GM12878 (cell line): ENCODE data around the gene PPFIBP1.

Experiments used
- CTCF ChIP-seq, 3 experiments: IDR thresholded peaks in 2 of 3; conservative IDR thresholded peaks in 1 of 3; 2 replicates each; pipeline ENCODE4 v1.5.1; 2011; ENCODE audit warnings: low read depth in 3 of 3, low read length in 3 of 3, mild to moderate bottlenecking in 3 of 3, control low read depth in 2 of 3, moderate library complexity in 2 of 3, inconsistent platforms in 1 of 3, mixed read lengths in 1 of 3; ENCODE audit not compliant: control insufficient read depth in 2 of 3, insufficient read depth in 1 of 3; ENCODE audit errors: extremely low read depth in 1 of 3
- EGR1 ChIP-seq, 2 experiments: IDR thresholded peaks; 1 replicate in 1 of 2; 2 replicates in 1 of 2; pipeline ENCODE4 v1.6.1; 2011 to 2012; ENCODE audit warnings: low read depth in 2 of 2, low read length in 2 of 2, borderline replicate concordance in 1 of 2, mild to moderate bottlenecking in 1 of 2, moderate library complexity in 1 of 2

- TF ChIP-seq CTCF (IDR thresholded peaks at IDR 0.05 in 2 of 3, conservative IDR thresholded peaks at IDR 0.05 in 1 of 3; ENCODE audit: control insufficient read depth in 2 of 3, extremely low read depth in 1 of 3, insufficient read depth in 1 of 3, low read depth in 3 of 3, low read length in 3 of 3) (no peak), EGR1 (IDR thresholded peaks at IDR 0.05; ENCODE audit: borderline replicate concordance in 1 of 2, low read depth in 2 of 2, low read length in 2 of 2) (no peak)
Measured at GRCh38 chr12:27589419-27589818, 65.4 kb downstream of the PPFIBP1 start.
